Hepatocyte (in vitro differentiated cells): ENCODE results near the gene SUCLG2. TPM values are rescaled to one million over a fixed set of nuclear protein-coding genes. Genes with fewer than 3 reads are reported as not detected.

Experiments
- DNase-seq: peaks from one replicate; pipeline ENCODE4 v3.0.0-alpha.2; 2016; ENCODE audit warnings: low spot score
- H2AFZ ChIP-seq: fragments of 200-600 bp; sonication (generic); 2 replicates; pipeline ENCODE4 v1.6.0; 2016; ENCODE audit warnings: antibody characterized with exemption, mild to moderate bottlenecking
- H3K27ac ChIP-seq: fragments of 200-600 bp; sonication (generic); 2 replicates; pipeline ENCODE4 v1.5.1; 2016; ENCODE audit warnings: mild to moderate bottlenecking
- H3K27me3 ChIP-seq: fragments of 200-600 bp; sonication (generic); 2 replicates; pipeline ENCODE4 v1.6.1; 2016
- H3K36me3 ChIP-seq: fragments of 200-600 bp; sonication (generic); replicated peaks from 2 replicates; pipeline ENCODE4 v1.5.1; 2016; ENCODE audit warnings: low read depth; ENCODE audit not compliant: insufficient read depth
- H3K4me1 ChIP-seq: fragments of 200-600 bp; sonication (generic); 2 replicates; pipeline ENCODE4 v1.5.1; 2016; ENCODE audit warnings: mild to moderate bottlenecking, moderate library complexity; ENCODE audit not compliant: insufficient read depth
- H3K4me2 ChIP-seq: fragments of 200-600 bp; sonication (generic); 2 replicates; pipeline ENCODE4 v1.6.0; 2016
- H3K4me3 ChIP-seq: fragments of 200-600 bp; sonication (generic); 2 replicates; pipeline ENCODE4 v1.5.1; 2016; ENCODE audit warnings: mild to moderate bottlenecking
- H3K79me2 ChIP-seq: fragments of 200-600 bp; sonication (generic); 2 replicates; pipeline ENCODE4 v1.6.0; 2017; ENCODE audit warnings: mild to moderate bottlenecking
- H3K9me2 ChIP-seq: fragments of 200-600 bp; sonication (generic); replicated peaks from 2 replicates; pipeline ENCODE4 v1.6.0; 2017; ENCODE audit warnings: mild to moderate bottlenecking; ENCODE audit not compliant: insufficient read depth
- H3K9me3 ChIP-seq: fragments of 200-600 bp; sonication (generic); 2 replicates; pipeline ENCODE4 v1.5.1; 2016; ENCODE audit warnings: low read depth, mild to moderate bottlenecking
- H4K20me1 ChIP-seq: fragments of 200-600 bp; sonication (generic); 2 replicates; pipeline ENCODE4 v1.6.0; 2016; ENCODE audit warnings: mild to moderate bottlenecking; ENCODE audit not compliant: insufficient read depth, poor library complexity, severe bottlenecking
- CTCF ChIP-seq: fragments of 200-600 bp; sonication (generic); IDR thresholded peaks from 2 replicates; pipeline ENCODE4 v1.5.1; 2016; ENCODE audit warnings: antibody characterized with exemption, mild to moderate bottlenecking; ENCODE audit not compliant: poor library complexity
- EZH2 ChIP-seq: fragments of 200-600 bp; sonication (generic); IDR thresholded peaks from 2 replicates; pipeline ENCODE4 v1.6.1; 2016; ENCODE audit warnings: antibody characterized with exemption, mild to moderate bottlenecking, borderline replicate concordance
- EZH2phosphoT487 ChIP-seq: fragments of 200-600 bp; sonication (generic); IDR thresholded peaks from one replicate; pipeline ENCODE4 v1.6.1; 2018; ENCODE audit warnings: antibody characterized with exemption, mild to moderate bottlenecking, low read depth, moderate library complexity; ENCODE audit not compliant: unreplicated experiment, severe bottlenecking
- WGBS: methylation state at CpG from one replicate; pipeline ENCODE4 v1.1.6; 2016; ENCODE audit warnings: low lambda C conversion rate; ENCODE audit errors: missing lambda C conversion rate; 5-methylcytosine and 5-hydroxymethylcytosine counted together
- polyA plus RNA-seq: library from polyadenylated mRNA; unstranded; fragments of >200 nt; fragmentation: Nextera tagmentation; extraction: Ambion mirVana; gene quantifications from 2 replicates; pipeline ENCODE4 v1.2.1, GENCODE V29; 2016
- total RNA-seq: library from RNA; depleted of rRNA; stranded (reverse); fragments of >200 nt; gene quantifications from 2 replicates; pipeline ENCODE4 v1.2.3, GENCODE V29; 2014

SUCLG2 gene
- total and polyA plus RNA-seq, 2 experiments from 2014 or later, result 58.0 to 94.2 TPM

GRCh38 chr3:67400476-67400875, 253.9 kb downstream of the SUCLG2 start:
- Histone ChIP-seq H3K4me3 (no peak overlapping the region), H3K9me2 (no peaks in the 10 kb centered on the region), H2AFZ (no peak overlapping the region), H3K36me3 (no peaks in the 10 kb centered on the region), H3K79me2 (no peaks in the 10 kb centered on the region), H3K27ac (no peak overlapping the region), H3K27me3 (no peaks in the 10 kb centered on the region), H3K4me1 (no peaks in the 10 kb centered on the region), H3K9me3 (no peaks in the 10 kb centered on the region), H3K4me2 (no peak overlapping the region), H4K20me1 (no peaks in the 10 kb centered on the region)
- no peak for DNase-seq
- 93% methylated on average over 6 of the region's 6 CpGs for WGBS
- no peak for TF ChIP-seq EZH2
- TF ChIP-seq EZH2phosphoT487, result no peak
- no peak for TF ChIP-seq CTCF

- Histone ChIP-seq H3K4me3 (no peak overlapping the region), H3K36me3 (no peaks in the 10 kb centered on the region), H2AFZ (no peak overlapping the region), H4K20me1 (no peaks in the 10 kb centered on the region), H3K27ac (no peak overlapping the region), H3K79me2 (no peaks in the 10 kb centered on the region), H3K4me2 (no peak overlapping the region), H3K27me3 (no peaks in the 10 kb centered on the region), H3K9me3 (no peaks in the 10 kb centered on the region), H3K9me2 (no peaks in the 10 kb centered on the region), H3K4me1 (no peaks in the 10 kb centered on the region)
- WGBS, result 93% methylated on average over 2 of the region's 2 CpGs
- TF ChIP-seq EZH2phosphoT487 (no peak), CTCF (no peak)
- DNase-seq, result no peak
These were observed 265.2 kb downstream of the SUCLG2 start for GRCh38 chr3:67389176-67389575.

GRCh38 chr3:67388738-67389137, 265.7 kb downstream of the SUCLG2 start:
- no peak for DNase-seq
- Histone ChIP-seq H3K36me3 (no peaks in the 10 kb centered on the region), H4K20me1 (no peaks in the 10 kb centered on the region), H3K9me3 (no peaks in the 10 kb centered on the region), H3K4me1 (no peaks in the 10 kb centered on the region), H3K9me2 (no peaks in the 10 kb centered on the region), H3K27me3 (no peaks in the 10 kb centered on the region), H2AFZ (no peak overlapping the region), H3K27ac (no peak overlapping the region), H3K4me2 (no peak overlapping the region), H3K4me3 (no peak overlapping the region), H3K79me2 (no peaks in the 10 kb centered on the region)
- no peak for TF ChIP-seq EZH2
- TF ChIP-seq CTCF, result no peak
- TF ChIP-seq EZH2phosphoT487, result no peak
- WGBS, result 95% methylated on average over 3 of the region's 3 CpGs

DNA sequence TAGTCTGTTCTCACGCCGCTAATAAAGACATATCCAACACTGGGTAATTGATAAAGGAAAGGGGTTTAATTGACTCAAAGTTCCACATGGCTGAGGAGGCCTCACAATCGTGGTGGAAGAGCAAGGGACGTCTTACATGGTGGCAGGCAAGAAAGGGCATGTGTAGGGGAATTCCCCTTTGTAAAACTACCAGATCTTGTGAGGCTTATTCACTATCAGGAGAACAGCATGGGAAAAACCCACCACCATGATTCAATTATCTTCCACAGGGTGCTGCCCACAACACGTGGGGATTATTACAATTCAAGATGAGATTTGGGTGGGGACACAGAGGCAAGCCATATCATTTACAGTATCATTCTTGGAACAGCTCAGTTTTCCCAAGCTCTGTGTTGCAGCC, 268.0 kb downstream of the SUCLG2 start:
- Histone ChIP-seq H3K27me3 (no peaks in the 10 kb centered on the region), H4K20me1 (no peaks in the 10 kb centered on the region), H3K9me2 (no peaks in the 10 kb centered on the region), H3K4me1 (peaks cover 10% of the 10 kb centered on the region), H3K36me3 (no peaks in the 10 kb centered on the region), H2AFZ (no peak overlapping the region), H3K27ac (no peak overlapping the region), H3K4me3 (no peak overlapping the region), H3K4me2 (no peak overlapping the region), H3K9me3 (no peaks in the 10 kb centered on the region), H3K79me2 (no peaks in the 10 kb centered on the region)
- DNase-seq, result no peak
- TF ChIP-seq EZH2phosphoT487, result no peak
- TF ChIP-seq EZH2, result no peak
- no peak for TF ChIP-seq CTCF
- 90% methylated on average over 5 of the region's 5 CpGs for WGBS
